OCI-LY7 (cell line): ENCODE data around the gene LMNTD2. TPM values are rescaled to one million over a fixed set of nuclear protein-coding genes. Genes with fewer than 3 reads are reported as not detected.

Source experiments
- BruUV-seq: library from RNA; stranded (reverse); fragments of 400-500 nt; replicated peaks from 2 replicates; lab custom pipeline; 2021; lab: Mats Ljungman, UMichigan
- CTCF ChIA-PET: fragments of 300-600 bp; sonication (Branson Sonifier 250); formaldehyde crosslinking; loops from one replicate; lab custom pipeline; 2022; ENCODE audit warnings: antibody characterized with exemption; ENCODE audit not compliant: unreplicated experiment; lab: Charles Lee
- POLR2A ChIA-PET: fragments of 300-600 bp; sonication (Branson Sonifier 250); formaldehyde crosslinking; loops from one replicate; lab custom pipeline; 2022; ENCODE audit warnings: antibody characterized with exemption; lab: Charles Lee
- DNase-seq: peaks from one replicate; pipeline ENCODE4 v3.0.0-alpha.2; 2015; ENCODE audit warnings: low spot score
- H2AFZ ChIP-seq: fragments of 200-600 bp; sonication (generic), shearing (Covaris generic); 2 replicates; pipeline ENCODE4 v1.6.1; 2014; ENCODE audit warnings: mild to moderate bottlenecking, antibody characterized with exemption, low read length, moderate library complexity
- H3K27ac ChIP-seq: fragments of 200-600 bp; sonication (generic); 2 replicates; pipeline ENCODE4 v1.5.1; 2014; ENCODE audit warnings: mixed run types, low read depth, mild to moderate bottlenecking, moderate library complexity, low read length, inconsistent platforms; ENCODE audit not compliant: poor library complexity, severe bottlenecking
- H3K36me3 ChIP-seq: fragments of 200-600 bp; sonication (generic); 2 replicates; pipeline ENCODE4 v1.6.1; 2014; ENCODE audit warnings: mild to moderate bottlenecking, antibody characterized with exemption, low read length, moderate library complexity, mixed read lengths; ENCODE audit not compliant: insufficient read depth
- H3K4me1 ChIP-seq: fragments of 200-600 bp; sonication (generic); 2 replicates; pipeline ENCODE4 v1.5.1; 2014; ENCODE audit warnings: mild to moderate bottlenecking, low read length; ENCODE audit not compliant: insufficient read depth, poor library complexity, severe bottlenecking
- H3K4me2 ChIP-seq: fragments of 200-600 bp; sonication (generic); 2 replicates; pipeline ENCODE4 v1.6.1; 2014; ENCODE audit warnings: mild to moderate bottlenecking, low read length
- H3K4me3 ChIP-seq: fragments of 200-600 bp; sonication (generic); 2 replicates; pipeline ENCODE4 v1.5.1; 2014; ENCODE audit warnings: mild to moderate bottlenecking, low read depth, low read length; ENCODE audit not compliant: poor library complexity, severe bottlenecking
- H3K79me2 ChIP-seq: fragments of 200-600 bp; sonication (generic); 2 replicates; pipeline ENCODE4 v1.6.1; 2016; ENCODE audit warnings: low read depth, mild to moderate bottlenecking, low read length, moderate library complexity, mixed read lengths; ENCODE audit not compliant: insufficient read depth
- H3K9me2 ChIP-seq: fragments of 200-600 bp; sonication (generic); 2 replicates; pipeline ENCODE4 v1.6.1; 2016; ENCODE audit warnings: mild to moderate bottlenecking, low read length, mixed read lengths; ENCODE audit not compliant: insufficient read depth
- H3K9me3 ChIP-seq: fragments of 200-600 bp; sonication (generic); 2 replicates; pipeline ENCODE4 v1.6.1; 2014; ENCODE audit warnings: mild to moderate bottlenecking, mixed run types, low read length, mixed read lengths
- H4K20me1 ChIP-seq: fragments of 200-600 bp; sonication (generic); 2 replicates; pipeline ENCODE4 v1.6.1; 2014; ENCODE audit warnings: mild to moderate bottlenecking, antibody characterized with exemption, low read length, moderate library complexity, mixed read lengths; ENCODE audit not compliant: insufficient read depth
- CTCF ChIP-seq: fragments of 200-600 bp; sonication (generic); conservative IDR thresholded peaks from 2 replicates; pipeline ENCODE4 v1.5.1; 2014; ENCODE audit warnings: mild to moderate bottlenecking, antibody characterized with exemption, low read length, moderate library complexity, mixed read lengths
- EZH2phosphoT487 ChIP-seq: fragments of 200-600 bp; sonication (generic); IDR thresholded peaks from 2 replicates; pipeline ENCODE4 v1.6.1; 2018; ENCODE audit warnings: low read depth, borderline replicate concordance, mild to moderate bottlenecking, mixed run types, antibody characterized with exemption, low read length, moderate library complexity, mixed read lengths
- intact Hi-C: fragments of 100-400 bp; cut with micrococcal nuclease; formaldehyde crosslinking; loops from one replicate; pipeline ENCODE4 v1.10.0; 2022; ENCODE audit not compliant: unreplicated experiment
- total RNA-seq, 2 experiments: library from RNA; depleted of rRNA in 1 of 2; stranded (reverse); fragments of >200 nt in 1 of 2; shearing (Covaris generic) in 1 of 2; gene quantifications; 2 replicates each; pipeline ENCODE4 v1.2.3, GENCODE V29; 2014 to 2022

LMNTD2 gene
- total RNA-seq, 2 experiments from 2014 or later = 4.7 to 17.7 TPM

GRCh38 chr11:512761-513595 is 47.6 kb downstream of the LMNTD2 start:
- POLR2A ChIA-PET = interaction anchor here (0.7 kb wide), 1 partner anchor 184 kb away, joined by 4 read pairs; no protein-coding TSS in a partner anchor
- intact Hi-C loops = no loop called here
- Histone ChIP-seq H4K20me1 (no peaks in the 10 kb centered on the region), H2AFZ (no peak overlapping the region), H3K4me2 (no peak overlapping the region), H3K79me2 (peaks cover 2% of the 10 kb centered on the region; the same call in 1 of the 2 replicates), H3K27ac (no peak overlapping the region), H3K36me3 (peaks cover 9% of the 10 kb centered on the region; the same call in 1 of the 2 replicates), H3K4me3 (no peak overlapping the region), H3K9me3 (no peaks in the 10 kb centered on the region; the same call in 1 of the 2 replicates), H3K4me1 (peaks cover 2% of the 10 kb centered on the region), H3K9me2 (no peaks in the 10 kb centered on the region)
- TF ChIP-seq CTCF = no peak
- TF ChIP-seq EZH2phosphoT487 = no peak
- DNase-seq = no peak
- no TSS peak for BruUV-seq
- CTCF ChIA-PET = interaction anchor here (0.5 kb wide), 1 partner anchor 208 kb away, joined by 4 read pairs; no protein-coding TSS in a partner anchor

GRCh38 chr11:508956-509355 is 51.6 kb downstream of the LMNTD2 start:
- BruUV-seq = TSS peak; percentile 64
- CTCF ChIA-PET = no interaction called here
- no peaks in the 10 kb centered on the region for H4K20me1 ChIP-seq
- H3K9me3 ChIP-seq = no peaks in the 10 kb centered on the region
- H3K4me3 ChIP-seq = no peak overlapping the region
- intact Hi-C loops = loop anchor here (5.0 kb wide), 3 partner anchors 102 to 403 kb away; partner anchors contain the start of genes BET1L, CHID1 and RIC8A
- H3K4me2 ChIP-seq = no peak overlapping the region
- H3K27ac ChIP-seq = no peak overlapping the region
- H2AFZ ChIP-seq = no peak overlapping the region
- DNase-seq = no peak
- H3K4me1 ChIP-seq = peaks cover 28% of the 10 kb centered on the region
- H3K79me2 ChIP-seq = peaks cover 23% of the 10 kb centered on the region
- H3K36me3 ChIP-seq = peaks cover 9% of the 10 kb centered on the region; the same call in 1 of the 2 replicates
- POLR2A ChIA-PET = interaction anchor here (0.6 kb wide), 1 partner anchor 303 kb away, joined by 3 read pairs; no protein-coding TSS in a partner anchor
- no peaks in the 10 kb centered on the region for H3K9me2 ChIP-seq
- TF ChIP-seq CTCF (no peak), EZH2phosphoT487 (no peak)
